GM12864 (cell line): ENCODE measurements around the gene FLRT2.

Experiments used
- DNase-seq: peaks from one replicate; pipeline ENCODE4 v3.0.0-alpha.2; 2011; ENCODE audit warnings: low read depth
- H3K4me3 ChIP-seq: 2 replicates; pipeline ENCODE4 v1.5.1; 2011; ENCODE audit warnings: mild to moderate bottlenecking, low read depth, low read length, control low read depth
- CTCF ChIP-seq: IDR thresholded peaks from 2 replicates; pipeline ENCODE4 v1.5.1; 2011; ENCODE audit warnings: low read depth, mild to moderate bottlenecking, moderate library complexity, low read length, control low read depth, inconsistent platforms; ENCODE audit errors: missing control alignments

Gene FLRT2

GRCh38 chr14:85601246-85601645 lies 71.3 kb downstream of the FLRT2 start:
- no peak overlapping the region for H3K4me3 ChIP-seq
- no peak for TF ChIP-seq CTCF
- no peak for DNase-seq

DNA sequence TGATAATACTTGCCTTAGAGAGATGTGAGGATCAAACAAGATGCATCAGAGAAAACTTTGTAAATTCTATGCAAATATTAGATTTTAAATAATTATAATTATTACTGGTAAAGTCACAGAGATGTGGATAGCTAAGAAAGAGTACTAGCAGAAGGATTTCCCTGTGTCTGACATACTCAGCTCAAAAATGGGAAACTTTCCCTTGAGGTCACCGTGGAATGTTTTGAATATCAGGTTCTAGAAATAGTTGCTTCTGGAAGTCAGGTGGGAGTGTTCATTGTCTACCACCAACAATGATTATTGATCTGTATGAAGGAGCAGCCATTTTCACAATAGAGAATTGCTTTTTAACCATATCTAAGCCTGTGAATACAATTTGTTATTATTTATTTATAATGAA lies 71.7 kb downstream of the FLRT2 start:
- no peak for DNase-seq
- H3K4me3 ChIP-seq, result no peak overlapping the region
- TF ChIP-seq CTCF, result no peak

- no peak overlapping the region for H3K4me3 ChIP-seq
- TF ChIP-seq CTCF, result no peak
- DNase-seq, result no peak
Observed at GRCh38 chr14:85602345-85602744, 72.4 kb downstream of the FLRT2 start.

GRCh38 chr14:85604021-85604420 lies 74.1 kb downstream of the FLRT2 start:
- H3K4me3 ChIP-seq, result no peak overlapping the region
- TF ChIP-seq CTCF, result no peak
- DNase-seq, result no peak

- TF ChIP-seq CTCF, result no peak
- no peak overlapping the region for H3K4me3 ChIP-seq
- DNase-seq, result no peak
Observed at GRCh38 chr14:85604714-85605113, 74.8 kb downstream of the FLRT2 start.

DNA sequence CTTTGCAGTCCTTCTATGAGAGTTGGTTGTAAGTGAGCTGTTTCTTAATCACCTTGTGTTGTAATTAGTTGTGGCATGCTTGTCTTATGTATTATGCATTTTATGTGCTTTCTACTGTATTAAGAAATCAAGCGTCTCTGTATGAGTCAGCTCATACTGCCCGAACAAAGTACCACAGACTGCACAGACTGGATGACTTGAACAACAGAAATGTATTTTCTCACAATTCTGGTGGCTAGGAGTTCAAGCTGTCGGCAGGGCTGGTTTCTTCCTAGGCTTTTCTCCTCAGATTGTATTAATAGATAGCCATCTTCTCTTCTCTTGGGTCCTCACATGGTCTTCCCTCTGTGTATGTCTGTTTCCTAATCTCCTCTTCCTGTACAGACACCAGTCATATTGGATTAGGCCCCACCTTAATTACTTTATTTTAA lies 77.7 kb downstream of the FLRT2 start:
- no peak for DNase-seq
- H3K4me3 ChIP-seq, result no peak overlapping the region
- no peak for TF ChIP-seq CTCF

GRCh38 chr14:85613496-85613895 lies 83.6 kb downstream of the FLRT2 start:
- DNase-seq, result no peak
- TF ChIP-seq CTCF, result no peak
- no peak overlapping the region for H3K4me3 ChIP-seq
